Mesothelial cell of epicardium (in vitro differentiated cells): ENCODE results near the gene HMGCR. TPM values are rescaled to one million over a fixed set of nuclear protein-coding genes. Genes with fewer than 3 reads are reported as not detected.
A peak's percentile ranks its signal among the peaks of the same experiment; 100 is the strongest.

Experiments
- DNase-seq, 2 experiments: peaks; one replicate each; pipeline ENCODE4 v3.0.0; 2021; ENCODE audit warnings: low spot score in 2 of 2; ENCODE audit not compliant: unreplicated experiment in 2 of 2
- H3K27ac Mint-ChIP-seq: 2 replicates; pipeline ENCODE4 v1.8.0; 2021; ENCODE audit warnings: mixed read lengths
- H3K27me3 Mint-ChIP-seq: 2 replicates; pipeline ENCODE4 v1.8.0; 2021; ENCODE audit warnings: low read depth, mixed read lengths
- H3K36me3 Mint-ChIP-seq: 2 replicates; pipeline ENCODE4 v1.8.0; 2021; ENCODE audit warnings: mixed read lengths
- H3K4me1 Mint-ChIP-seq: 2 replicates; pipeline ENCODE4 v1.8.0; 2021; ENCODE audit warnings: mixed read lengths
- H3K4me3 Mint-ChIP-seq: 2 replicates; pipeline ENCODE4 v1.8.0; 2021; ENCODE audit warnings: mild to moderate bottlenecking, moderate library complexity, mixed read lengths
- H3K9me3 Mint-ChIP-seq: 2 replicates; pipeline ENCODE4 v1.8.0; 2021; ENCODE audit warnings: mixed read lengths
- CTCF ChIP-seq: fragments of 200-600 bp; sonication (generic); IDR thresholded peaks from one replicate; pipeline ENCODE4 v1.5.0; 2021; ENCODE audit warnings: antibody characterized with exemption; ENCODE audit not compliant: unreplicated experiment
- total RNA-seq: library from RNA; stranded (reverse); gene quantifications from 3 replicates; pipeline ENCODE4 v1.2.1, GENCODE V29; 2021

The HMGCR gene
- total RNA-seq, 1 donor from 2014 or later = 106 TPM

DNA sequence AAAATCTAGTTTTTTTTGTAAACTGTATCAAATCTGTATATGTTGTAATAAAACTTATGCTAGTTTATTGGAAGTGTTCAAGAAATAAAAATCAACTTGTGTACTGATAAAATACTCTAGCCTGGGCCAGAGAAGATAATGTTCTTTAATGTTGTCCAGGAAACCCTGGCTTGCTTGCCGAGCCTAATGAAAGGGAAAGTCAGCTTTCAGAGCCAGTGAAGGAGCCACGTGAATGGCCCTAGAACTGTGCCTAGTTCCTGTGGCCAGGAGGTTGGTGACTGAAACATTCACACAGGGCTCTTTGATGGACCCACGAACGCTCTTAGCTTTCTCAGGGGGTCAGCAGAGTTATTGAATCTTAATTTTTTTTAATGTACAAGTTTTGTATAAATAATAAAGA lies 24.3 kb downstream of the HMGCR start:
- DNase-seq = no peak
- Mint-ChIP-seq H3K9me3 (no peaks in the 10 kb centered on the region), H3K4me3 (no peak overlapping the region), H3K27ac (no peak overlapping the region), H3K36me3 (peaks cover 27% of the 10 kb centered on the region), H3K4me1 (no peaks in the 10 kb centered on the region), H3K27me3 (no peaks in the 10 kb centered on the region)
- no peak for TF ChIP-seq CTCF

DNA sequence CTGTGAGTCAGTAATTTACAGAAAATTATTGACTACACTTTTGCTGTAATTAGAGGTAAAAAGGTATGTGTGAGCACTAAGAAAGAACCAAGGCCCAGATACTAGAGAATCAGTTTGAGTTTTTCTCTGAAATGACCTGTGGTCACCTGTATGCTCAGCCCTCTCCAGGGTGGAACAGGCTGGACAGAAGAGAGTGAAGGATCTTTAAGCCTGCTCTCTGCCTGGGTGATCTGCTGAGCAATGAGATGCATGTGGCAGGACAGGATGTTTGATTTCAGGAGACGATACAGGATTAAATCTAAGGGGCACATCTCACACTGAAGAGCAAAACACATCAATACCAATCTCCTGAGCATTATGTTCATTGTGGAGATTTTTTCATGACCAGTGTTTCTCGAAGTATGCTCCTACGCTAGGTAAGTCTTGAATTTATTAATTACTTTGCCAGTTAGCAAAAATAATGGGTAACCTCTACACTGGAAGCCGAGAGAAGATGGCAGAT lies 25.5 kb downstream of the HMGCR start:
- H3K9me3 Mint-ChIP-seq = no peaks in the 10 kb centered on the region
- no peaks in the 10 kb centered on the region for H3K27me3 Mint-ChIP-seq
- H3K36me3 Mint-ChIP-seq = peaks cover 16% of the 10 kb centered on the region
- H3K27ac Mint-ChIP-seq = no peak overlapping the region
- H3K4me3 Mint-ChIP-seq = no peak overlapping the region
- H3K4me1 Mint-ChIP-seq = no peaks in the 10 kb centered on the region
- no peak for TF ChIP-seq CTCF
- no peak for DNase-seq

DNA sequence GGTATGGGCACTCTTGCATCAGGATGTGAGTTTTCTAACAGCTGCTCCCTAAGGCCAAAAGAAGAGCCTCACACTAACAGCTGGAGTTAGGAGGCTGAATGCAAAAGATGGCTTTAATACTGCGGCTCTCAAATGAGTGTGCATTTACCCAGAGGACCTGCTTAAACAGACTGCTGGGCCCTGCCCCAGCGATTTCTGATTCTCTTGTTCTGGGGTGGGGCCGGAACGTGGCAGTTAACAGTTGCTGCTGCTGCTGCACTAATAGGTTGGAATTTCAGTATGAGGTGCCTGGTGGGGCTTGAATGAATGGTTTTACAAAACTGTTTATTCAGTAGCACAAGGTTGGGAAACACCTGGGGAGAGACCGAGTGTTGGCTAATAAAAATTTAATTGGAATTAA lies 26.1 kb downstream of the HMGCR start:
- Mint-ChIP-seq H3K27ac (peak overlapping the region; percentile 27), H3K9me3 (no peaks in the 10 kb centered on the region), H3K4me1 (no peaks in the 10 kb centered on the region), H3K36me3 (peaks cover 15% of the 10 kb centered on the region), H3K4me3 (no peak overlapping the region), H3K27me3 (no peaks in the 10 kb centered on the region)
- TF ChIP-seq CTCF = no peak
- DNase-seq = no peak

DNA sequence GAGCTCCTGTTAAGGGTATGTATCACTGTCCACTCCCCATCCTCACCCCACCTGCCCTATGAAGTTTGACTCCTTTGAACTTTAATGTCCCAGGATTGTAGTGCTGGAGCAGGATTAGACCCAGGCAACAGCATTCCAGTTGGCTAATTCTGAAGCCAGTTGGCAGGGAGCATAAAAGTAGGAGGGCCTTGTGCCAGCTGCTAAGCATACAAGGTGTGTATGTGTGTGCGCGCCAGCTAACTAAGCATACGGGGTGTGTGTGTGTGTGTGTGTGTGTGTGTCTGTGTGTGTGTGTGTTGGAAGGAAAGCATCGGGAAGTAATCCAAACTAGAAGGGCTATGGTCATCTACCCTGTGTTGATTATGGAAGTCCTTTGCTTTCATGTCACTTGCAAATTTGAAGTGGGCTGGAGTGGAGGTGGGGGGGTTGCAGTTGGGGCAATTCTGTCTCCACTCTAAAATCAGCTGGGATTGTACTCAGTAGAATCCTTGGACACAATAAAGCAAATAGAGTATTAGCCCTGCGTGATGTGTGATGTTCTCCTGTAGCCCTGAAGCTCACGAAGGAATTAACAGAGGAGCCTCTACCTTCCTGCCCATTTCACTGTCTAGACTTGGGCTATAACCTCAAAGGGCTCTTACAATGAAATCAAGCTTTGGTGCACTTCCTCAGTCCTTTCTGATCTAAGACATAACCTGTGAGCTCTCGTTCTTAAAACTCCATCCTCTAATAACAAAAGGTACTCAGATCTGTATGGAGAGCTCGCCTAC lies 26.9 kb downstream of the HMGCR start:
- DNase-seq = no peak
- Mint-ChIP-seq H3K27ac (peak overlapping the region; percentile 27), H3K36me3 (peaks cover 15% of the 10 kb centered on the region), H3K27me3 (no peaks in the 10 kb centered on the region), H3K4me3 (no peak overlapping the region), H3K9me3 (no peaks in the 10 kb centered on the region), H3K4me1 (no peaks in the 10 kb centered on the region)
- TF ChIP-seq CTCF = no peak

- Mint-ChIP-seq H3K9me3 (no peaks in the 10 kb centered on the region), H3K27ac (no peak overlapping the region), H3K4me1 (no peaks in the 10 kb centered on the region), H3K4me3 (no peak overlapping the region), H3K27me3 (no peaks in the 10 kb centered on the region), H3K36me3 (peaks cover 12% of the 10 kb centered on the region)
- no peak for DNase-seq
- TF ChIP-seq CTCF = no peak
These were observed 27.7 kb downstream of the HMGCR start for GRCh38 chr5:75364571-75365280.
